Epidermal melanocyte (primary cell): ENCODE data around the gene RPA1.

Experiments
- DNase-seq: peaks from one replicate; pipeline ENCODE4 v3.0.0; 2011; ENCODE audit warnings: low spot score; ENCODE audit not compliant: insufficient read length

The RPA1 gene

GRCh38 chr17:1908699-1909309, 79.0 kb downstream of the RPA1 start:
- DNase-seq = peak; percentile 58

- no peak for DNase-seq
Measured at GRCh38 chr17:1909985-1910384, 80.2 kb downstream of the RPA1 start.

GRCh38 chr17:1912146-1912545, 82.3 kb downstream of the RPA1 start:
- DNase-seq = no peak

- DNase-seq = no peak
Measured at GRCh38 chr17:1913702-1914101, 83.9 kb downstream of the RPA1 start.

- DNase-seq = no peak
Measured at GRCh38 chr17:1914661-1915083, 84.9 kb downstream of the RPA1 start.

GRCh38 chr17:1915889-1916288, 86.1 kb downstream of the RPA1 start:
- no peak for DNase-seq

GRCh38 chr17:1916316-1916715, 86.5 kb downstream of the RPA1 start:
- no peak for DNase-seq

- no peak for DNase-seq
Measured at GRCh38 chr17:1916963-1917715, 87.3 kb downstream of the RPA1 start.

- DNase-seq = no peak
Measured at GRCh38 chr17:1918346-1919162, 88.7 kb downstream of the RPA1 start.

- DNase-seq = no peak
Measured at GRCh38 chr17:1919201-1919600, 89.4 kb downstream of the RPA1 start.

- DNase-seq = no peak
Measured at GRCh38 chr17:1920948-1921351, 91.1 kb downstream of the RPA1 start.

- no peak for DNase-seq
Measured at GRCh38 chr17:1928976-1929375, 99.2 kb downstream of the RPA1 start.

- DNase-seq = no peak
Measured at GRCh38 chr17:1930337-1930645, 100.5 kb downstream of the RPA1 start.

GRCh38 chr17:1931844-1932579, 102.2 kb downstream of the RPA1 start:
- no peak for DNase-seq

- DNase-seq = no peak
Measured at GRCh38 chr17:1933875-1934715, 104.3 kb downstream of the RPA1 start.

GRCh38 chr17:1934901-1935300, 105.1 kb downstream of the RPA1 start:
- no peak for DNase-seq

- DNase-seq = no peak
Measured at GRCh38 chr17:1936766-1937165, 107.0 kb downstream of the RPA1 start.

GRCh38 chr17:1937461-1937860, 107.7 kb downstream of the RPA1 start:
- no peak for DNase-seq

GRCh38 chr17:1939981-1940809, 110.4 kb downstream of the RPA1 start:
- DNase-seq = peak; percentile 22

GRCh38 chr17:1940810-1941185, 111.0 kb downstream of the RPA1 start:
- no peak for DNase-seq
